GM12878 (cell line): Measurements from ENCODE around the gene CEP170B.

ENCODE experiments used
- CREM ChIP-seq: IDR thresholded peaks from 2 replicates; pipeline ENCODE4 v1.6.1; 2014; ENCODE audit warnings: antibody characterized with exemption, low read depth
- EZH2 ChIP-seq: IDR thresholded peaks from 2 replicates; pipeline ENCODE4 v1.6.1; 2012; ENCODE audit warnings: low read depth, mild to moderate bottlenecking, control low read depth, inconsistent platforms, low read length, borderline replicate concordance; ENCODE audit not compliant: control insufficient read depth
- MTA3 ChIP-seq: IDR thresholded peaks from 2 replicates; pipeline ENCODE4 v1.6.1; 2012; ENCODE audit warnings: low read length, inconsistent platforms, borderline replicate concordance
- RAD21 ChIP-seq: IDR thresholded peaks from 2 replicates; pipeline ENCODE4 v1.6.1; 2011; ENCODE audit warnings: mild to moderate bottlenecking, low read depth, low read length, moderate library complexity; ENCODE audit not compliant: insufficient read depth
- SPI1 ChIP-seq: IDR thresholded peaks from 2 replicates; pipeline ENCODE4 v1.6.1; 2011; ENCODE audit warnings: low read depth, mild to moderate bottlenecking, low read length, moderate library complexity, borderline replicate concordance; ENCODE audit not compliant: insufficient read depth
- YY1 ChIP-seq: IDR thresholded peaks from 2 replicates; pipeline ENCODE4 v1.6.1; 2011; ENCODE audit warnings: low read depth, mild to moderate bottlenecking, low read length
- TF ChIP-seq, protein P1 (sequence below): IDR thresholded peaks from 2 replicates; pipeline ENCODE4 v1.6.1; 2012; ENCODE audit warnings: low read depth, low read length, improper control_type of control experiment
- TF ChIP-seq, protein P2 (sequence below): IDR thresholded peaks from 2 replicates; pipeline ENCODE4 v1.6.1; 2012; ENCODE audit warnings: mild to moderate bottlenecking, low read depth, low read length
- TF ChIP-seq, protein P3 (sequence below), 3 experiments: IDR thresholded peaks in 2 of 3; conservative IDR thresholded peaks in 1 of 3; 2 replicates each; pipeline ENCODE4 v1.5.1; 2011; ENCODE audit warnings: low read depth in 3 of 3, low read length in 3 of 3, mild to moderate bottlenecking in 3 of 3, control low read depth in 2 of 3, moderate library complexity in 2 of 3, inconsistent platforms in 1 of 3, mixed read lengths in 1 of 3; ENCODE audit not compliant: control insufficient read depth in 2 of 3, insufficient read depth in 1 of 3; ENCODE audit errors: extremely low read depth in 1 of 3
- TF ChIP-seq, protein P4 (sequence below): fragments of 450-650 bp; IDR thresholded peaks from 2 replicates; pipeline ENCODE4 v1.6.1; 2017; ENCODE audit warnings: mild to moderate bottlenecking, moderate library complexity

DNA sequence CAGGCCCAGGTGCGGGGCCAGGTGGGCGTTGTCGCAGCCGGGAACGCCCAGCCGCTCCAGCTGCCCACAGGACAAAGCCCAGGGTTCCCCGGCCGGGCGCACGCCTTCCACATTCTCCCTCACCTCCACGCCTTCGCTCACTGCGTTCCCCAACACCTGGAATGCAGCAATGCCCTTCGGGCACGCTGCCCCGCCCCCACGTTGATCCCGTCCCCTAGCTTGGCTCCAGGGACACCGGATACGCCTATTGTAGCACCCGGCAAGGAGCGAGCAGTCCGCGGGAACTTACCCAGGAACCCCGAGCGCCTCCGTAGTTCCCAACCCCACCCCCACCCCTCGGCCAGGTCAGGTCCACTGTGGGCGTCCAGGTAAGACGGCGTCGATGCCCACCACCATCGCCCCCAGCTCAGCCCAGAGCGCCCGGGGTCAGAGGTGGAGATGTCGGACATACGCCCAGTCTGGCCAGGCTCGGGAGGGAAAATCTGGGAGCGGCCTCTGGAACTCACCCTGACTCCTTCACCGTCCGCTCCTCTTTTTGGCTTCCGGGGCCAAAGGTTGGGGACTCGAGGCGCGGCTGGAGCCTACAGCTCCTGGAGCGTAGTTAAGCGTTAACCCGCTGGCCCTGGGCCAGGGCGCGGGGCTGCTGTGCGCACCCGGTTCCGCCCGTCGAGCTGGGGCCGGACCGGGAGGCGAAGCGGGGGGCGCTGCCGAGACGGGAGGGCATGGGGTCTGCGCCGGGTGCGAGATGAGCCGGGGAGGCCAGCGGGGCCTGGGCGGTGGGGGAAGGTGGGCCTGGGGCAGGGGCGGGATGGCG is 594 bp upstream of the CEP170B start:
- TF ChIP-seq CREM = no peak
- no peak for TF ChIP-seq YY1
- TF ChIP-seq, protein P1, sequence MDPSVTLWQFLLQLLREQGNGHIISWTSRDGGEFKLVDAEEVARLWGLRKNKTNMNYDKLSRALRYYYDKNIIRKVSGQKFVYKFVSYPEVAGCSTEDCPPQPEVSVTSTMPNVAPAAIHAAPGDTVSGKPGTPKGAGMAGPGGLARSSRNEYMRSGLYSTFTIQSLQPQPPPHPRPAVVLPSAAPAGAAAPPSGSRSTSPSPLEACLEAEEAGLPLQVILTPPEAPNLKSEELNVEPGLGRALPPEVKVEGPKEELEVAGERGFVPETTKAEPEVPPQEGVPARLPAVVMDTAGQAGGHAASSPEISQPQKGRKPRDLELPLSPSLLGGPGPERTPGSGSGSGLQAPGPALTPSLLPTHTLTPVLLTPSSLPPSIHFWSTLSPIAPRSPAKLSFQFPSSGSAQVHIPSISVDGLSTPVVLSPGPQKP = no peak
- TF ChIP-seq RAD21 = no peak
- TF ChIP-seq, protein P2, sequence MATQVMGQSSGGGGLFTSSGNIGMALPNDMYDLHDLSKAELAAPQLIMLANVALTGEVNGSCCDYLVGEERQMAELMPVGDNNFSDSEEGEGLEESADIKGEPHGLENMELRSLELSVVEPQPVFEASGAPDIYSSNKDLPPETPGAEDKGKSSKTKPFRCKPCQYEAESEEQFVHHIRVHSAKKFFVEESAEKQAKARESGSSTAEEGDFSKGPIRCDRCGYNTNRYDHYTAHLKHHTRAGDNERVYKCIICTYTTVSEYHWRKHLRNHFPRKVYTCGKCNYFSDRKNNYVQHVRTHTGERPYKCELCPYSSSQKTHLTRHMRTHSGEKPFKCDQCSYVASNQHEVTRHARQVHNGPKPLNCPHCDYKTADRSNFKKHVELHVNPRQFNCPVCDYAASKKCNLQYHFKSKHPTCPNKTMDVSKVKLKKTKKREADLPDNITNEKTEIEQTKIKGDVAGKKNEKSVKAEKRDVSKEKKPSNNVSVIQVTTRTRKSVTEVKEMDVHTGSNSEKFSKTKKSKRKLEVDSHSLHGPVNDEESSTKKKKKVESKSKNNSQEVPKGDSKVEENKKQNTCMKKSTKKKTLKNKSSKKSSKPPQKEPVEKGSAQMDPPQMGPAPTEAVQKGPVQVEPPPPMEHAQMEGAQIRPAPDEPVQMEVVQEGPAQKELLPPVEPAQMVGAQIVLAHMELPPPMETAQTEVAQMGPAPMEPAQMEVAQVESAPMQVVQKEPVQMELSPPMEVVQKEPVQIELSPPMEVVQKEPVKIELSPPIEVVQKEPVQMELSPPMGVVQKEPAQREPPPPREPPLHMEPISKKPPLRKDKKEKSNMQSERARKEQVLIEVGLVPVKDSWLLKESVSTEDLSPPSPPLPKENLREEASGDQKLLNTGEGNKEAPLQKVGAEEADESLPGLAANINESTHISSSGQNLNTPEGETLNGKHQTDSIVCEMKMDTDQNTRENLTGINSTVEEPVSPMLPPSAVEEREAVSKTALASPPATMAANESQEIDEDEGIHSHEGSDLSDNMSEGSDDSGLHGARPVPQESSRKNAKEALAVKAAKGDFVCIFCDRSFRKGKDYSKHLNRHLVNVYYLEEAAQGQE = no peak
- TF ChIP-seq, protein P3, sequence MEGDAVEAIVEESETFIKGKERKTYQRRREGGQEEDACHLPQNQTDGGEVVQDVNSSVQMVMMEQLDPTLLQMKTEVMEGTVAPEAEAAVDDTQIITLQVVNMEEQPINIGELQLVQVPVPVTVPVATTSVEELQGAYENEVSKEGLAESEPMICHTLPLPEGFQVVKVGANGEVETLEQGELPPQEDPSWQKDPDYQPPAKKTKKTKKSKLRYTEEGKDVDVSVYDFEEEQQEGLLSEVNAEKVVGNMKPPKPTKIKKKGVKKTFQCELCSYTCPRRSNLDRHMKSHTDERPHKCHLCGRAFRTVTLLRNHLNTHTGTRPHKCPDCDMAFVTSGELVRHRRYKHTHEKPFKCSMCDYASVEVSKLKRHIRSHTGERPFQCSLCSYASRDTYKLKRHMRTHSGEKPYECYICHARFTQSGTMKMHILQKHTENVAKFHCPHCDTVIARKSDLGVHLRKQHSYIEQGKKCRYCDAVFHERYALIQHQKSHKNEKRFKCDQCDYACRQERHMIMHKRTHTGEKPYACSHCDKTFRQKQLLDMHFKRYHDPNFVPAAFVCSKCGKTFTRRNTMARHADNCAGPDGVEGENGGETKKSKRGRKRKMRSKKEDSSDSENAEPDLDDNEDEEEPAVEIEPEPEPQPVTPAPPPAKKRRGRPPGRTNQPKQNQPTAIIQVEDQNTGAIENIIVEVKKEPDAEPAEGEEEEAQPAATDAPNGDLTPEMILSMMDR (IDR thresholded peaks at IDR 0.05 in 2 of 3, conservative IDR thresholded peaks at IDR 0.05 in 1 of 3; ENCODE audit: control insufficient read depth in 2 of 3, extremely low read depth in 1 of 3, insufficient read depth in 1 of 3, low read depth in 3 of 3, low read length in 3 of 3) = no peak
- TF ChIP-seq, protein P4, sequence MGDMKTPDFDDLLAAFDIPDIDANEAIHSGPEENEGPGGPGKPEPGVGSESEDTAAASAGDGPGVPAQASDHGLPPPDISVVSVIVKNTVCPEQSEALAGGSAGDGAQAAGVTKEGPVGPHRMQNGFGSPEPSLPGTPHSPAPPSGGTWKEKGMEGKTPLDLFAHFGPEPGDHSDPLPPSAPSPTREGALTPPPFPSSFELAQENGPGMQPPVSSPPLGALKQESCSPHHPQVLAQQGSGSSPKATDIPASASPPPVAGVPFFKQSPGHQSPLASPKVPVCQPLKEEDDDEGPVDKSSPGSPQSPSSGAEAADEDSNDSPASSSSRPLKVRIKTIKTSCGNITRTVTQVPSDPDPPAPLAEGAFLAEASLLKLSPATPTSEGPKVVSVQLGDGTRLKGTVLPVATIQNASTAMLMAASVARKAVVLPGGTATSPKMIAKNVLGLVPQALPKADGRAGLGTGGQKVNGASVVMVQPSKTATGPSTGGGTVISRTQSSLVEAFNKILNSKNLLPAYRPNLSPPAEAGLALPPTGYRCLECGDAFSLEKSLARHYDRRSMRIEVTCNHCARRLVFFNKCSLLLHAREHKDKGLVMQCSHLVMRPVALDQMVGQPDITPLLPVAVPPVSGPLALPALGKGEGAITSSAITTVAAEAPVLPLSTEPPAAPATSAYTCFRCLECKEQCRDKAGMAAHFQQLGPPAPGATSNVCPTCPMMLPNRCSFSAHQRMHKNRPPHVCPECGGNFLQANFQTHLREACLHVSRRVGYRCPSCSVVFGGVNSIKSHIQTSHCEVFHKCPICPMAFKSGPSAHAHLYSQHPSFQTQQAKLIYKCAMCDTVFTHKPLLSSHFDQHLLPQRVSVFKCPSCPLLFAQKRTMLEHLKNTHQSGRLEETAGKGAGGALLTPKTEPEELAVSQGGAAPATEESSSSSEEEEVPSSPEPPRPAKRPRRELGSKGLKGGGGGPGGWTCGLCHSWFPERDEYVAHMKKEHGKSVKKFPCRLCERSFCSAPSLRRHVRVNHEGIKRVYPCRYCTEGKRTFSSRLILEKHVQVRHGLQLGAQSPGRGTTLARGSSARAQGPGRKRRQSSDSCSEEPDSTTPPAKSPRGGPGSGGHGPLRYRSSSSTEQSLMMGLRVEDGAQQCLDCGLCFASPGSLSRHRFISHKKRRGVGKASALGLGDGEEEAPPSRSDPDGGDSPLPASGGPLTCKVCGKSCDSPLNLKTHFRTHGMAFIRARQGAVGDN = no peak
- TF ChIP-seq SPI1 = no peak
- no peak for TF ChIP-seq MTA3
- TF ChIP-seq EZH2 = no peak
